ENCODE measurements around the gene NIP7.
"Not testable (repeated sequence)": the region's sequence is repeated elsewhere in the genome, so short reads cannot be mapped to it uniquely, and the experiment has no call there.

NIP7 gene

DNA sequence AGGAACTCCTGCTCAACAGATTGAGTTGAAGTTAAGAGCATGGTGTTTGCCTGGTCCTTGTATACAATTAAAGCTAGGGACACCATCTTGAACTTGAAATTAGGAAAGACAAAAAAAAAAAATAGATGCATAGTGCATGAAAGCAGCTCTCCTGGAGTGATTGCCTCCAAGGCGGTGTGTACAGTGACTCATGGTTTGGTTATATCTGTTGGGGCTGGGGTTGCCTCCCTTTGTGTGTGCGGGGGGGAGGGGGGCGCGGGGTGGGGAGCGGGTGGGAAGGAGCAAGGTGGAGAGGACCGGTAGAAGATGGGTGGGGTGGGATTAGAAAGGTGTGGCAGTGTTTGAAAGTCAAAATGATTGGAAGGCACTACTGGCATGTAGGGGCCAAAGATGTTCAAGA is 8.7 kb downstream of the NIP7 start:
- DNase-seq: no peak

DNA sequence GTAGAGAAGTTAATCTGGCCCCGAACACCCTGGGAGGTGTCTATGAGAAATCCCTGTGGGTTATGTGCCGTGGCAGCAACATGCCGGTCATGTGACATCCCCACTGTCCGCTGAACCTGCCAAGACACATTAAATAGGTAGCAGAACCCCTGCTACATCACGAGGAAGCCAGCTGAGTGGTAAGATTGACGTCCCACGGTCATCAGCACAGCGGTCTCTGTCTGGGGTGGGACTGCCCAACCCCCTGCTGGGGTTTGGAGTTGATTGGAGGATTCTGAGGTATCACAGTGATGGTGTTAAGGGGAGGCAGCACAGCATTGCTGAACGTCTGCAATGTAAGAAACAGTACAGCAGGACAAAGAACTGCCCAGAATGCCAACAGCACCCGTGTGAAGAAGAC is 10.0 kb downstream of the NIP7 start:
- no peak for DNase-seq

DNA sequence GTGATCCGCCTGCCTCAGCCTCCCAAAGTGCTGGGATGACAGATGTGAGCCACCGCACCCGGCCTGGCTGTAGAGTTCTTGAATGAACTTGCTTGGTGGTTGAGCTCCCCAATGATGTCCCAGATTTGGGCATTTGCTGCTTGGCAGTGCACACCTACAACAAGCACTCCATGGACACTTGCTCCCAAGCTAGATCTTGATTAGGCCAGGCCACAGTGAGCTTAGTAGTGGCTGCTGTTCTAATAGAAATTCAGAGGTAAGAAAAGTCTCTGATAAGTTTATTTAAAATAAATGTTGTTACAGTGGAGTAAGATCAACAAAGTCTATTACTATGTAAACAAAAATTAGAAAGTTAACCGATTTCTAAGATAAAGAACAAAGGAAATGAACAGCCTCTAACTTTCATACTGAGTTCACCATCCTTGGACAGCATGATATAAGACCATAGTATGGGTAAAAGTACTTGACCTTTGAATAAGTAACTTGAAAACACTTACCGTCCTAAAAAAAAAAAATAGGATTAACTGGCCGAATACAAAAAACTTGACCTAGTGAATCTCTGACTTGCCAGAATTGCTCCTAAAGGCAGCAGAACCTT is 11.1 kb downstream of the NIP7 start:
- no peak for DNase-seq

DNA sequence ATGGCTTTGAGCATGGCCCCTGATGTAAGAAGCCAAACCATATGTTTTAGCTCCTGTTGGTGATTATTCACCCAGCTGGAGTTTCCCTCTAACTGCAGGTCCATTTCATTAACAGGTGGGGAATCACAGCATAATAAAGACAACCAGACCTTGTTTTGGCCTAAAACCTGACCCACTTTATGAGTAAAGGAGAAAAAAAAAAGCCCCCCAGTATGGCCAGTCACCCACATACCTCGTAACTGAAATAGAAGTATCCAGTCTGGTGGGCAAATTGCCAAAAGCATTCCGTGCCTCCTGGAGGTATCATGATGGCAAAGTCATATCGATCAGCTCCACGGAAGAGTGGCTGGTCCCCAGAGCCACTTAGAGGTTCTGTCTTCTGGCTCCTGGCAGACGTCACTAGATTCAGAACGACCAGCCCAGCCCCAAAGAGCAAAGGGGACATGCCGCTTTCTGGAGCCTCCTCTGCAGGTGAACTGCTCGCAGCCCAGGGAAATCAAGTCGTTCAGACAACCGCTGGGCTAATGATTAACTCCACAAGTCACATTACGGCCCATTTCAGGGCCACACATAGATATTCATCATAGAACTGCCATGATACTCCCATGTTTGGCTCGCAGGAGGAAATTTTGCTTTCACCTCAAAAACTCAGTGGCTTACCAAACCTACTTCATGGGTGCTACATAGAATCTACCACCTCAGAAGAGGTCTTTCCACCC is 11.9 kb downstream of the NIP7 start, which contains the start of gene TMED6:
TSS of gene TMED6 (minus strand) at position 478 of the 719 bp plus-strand sequence. CDS start at position 445, 33 bp downstream.
- DNase-seq: no peak

GRCh38 chr16:69360070-69360469 is 20.5 kb downstream of the NIP7 start:
- DNase-seq: not testable (repeated sequence)

- DNase-seq: peak; percentile 30
These were observed 23.7 kb downstream of the NIP7 start for GRCh38 chr16:69363281-69363717.

- DNase-seq: peak; percentile 43
These were observed 24.5 kb downstream of the NIP7 start for GRCh38 chr16:69364088-69364487.

- peak; percentile 3 for DNase-seq
These were observed 26.3 kb downstream of the NIP7 start for GRCh38 chr16:69365901-69366300.

DNA sequence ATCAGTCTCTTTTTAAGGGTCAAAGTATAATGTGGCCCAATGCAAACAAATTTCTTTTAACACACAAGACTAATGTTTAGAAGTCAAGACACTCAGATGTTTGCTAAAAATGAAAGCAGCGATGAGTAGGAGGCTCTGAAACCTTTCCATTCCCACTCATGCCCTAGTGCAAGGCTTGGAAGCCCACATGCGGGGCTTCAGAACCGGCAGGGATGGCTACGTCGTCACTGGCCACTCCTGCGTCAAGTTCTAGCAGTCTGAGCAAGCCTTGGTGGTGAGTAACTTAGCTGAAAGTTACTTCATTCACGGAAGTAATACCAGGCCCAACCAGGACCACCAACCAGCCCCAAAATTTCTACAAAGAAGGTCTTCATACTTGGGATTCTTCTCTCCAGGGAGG is 26.9 kb downstream of the NIP7 start:
- DNase-seq: peak; percentile 54

- peak; percentile 43 for DNase-seq
These were observed 28.4 kb downstream of the NIP7 start for GRCh38 chr16:69367980-69368379.

DNA sequence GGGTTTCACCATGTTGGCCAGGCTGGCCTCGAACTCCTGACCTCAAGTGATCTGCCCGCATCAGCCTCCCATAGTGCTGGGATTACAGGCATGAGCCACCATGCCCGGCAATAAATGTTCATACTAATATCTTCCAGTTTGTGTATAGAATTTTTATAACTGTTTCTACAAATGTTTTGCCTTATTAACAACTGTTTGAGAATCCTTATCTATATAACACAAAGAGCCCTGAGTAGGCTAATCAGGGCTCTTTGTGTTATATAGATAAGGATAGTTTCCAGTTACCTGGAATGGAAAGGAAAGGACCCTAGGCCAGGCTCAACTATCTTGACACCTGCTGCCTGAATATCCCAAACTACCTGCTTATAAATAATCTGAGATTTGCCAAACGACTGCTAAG is 29.3 kb downstream of the NIP7 start:
- DNase-seq: peak; percentile 11

DNA sequence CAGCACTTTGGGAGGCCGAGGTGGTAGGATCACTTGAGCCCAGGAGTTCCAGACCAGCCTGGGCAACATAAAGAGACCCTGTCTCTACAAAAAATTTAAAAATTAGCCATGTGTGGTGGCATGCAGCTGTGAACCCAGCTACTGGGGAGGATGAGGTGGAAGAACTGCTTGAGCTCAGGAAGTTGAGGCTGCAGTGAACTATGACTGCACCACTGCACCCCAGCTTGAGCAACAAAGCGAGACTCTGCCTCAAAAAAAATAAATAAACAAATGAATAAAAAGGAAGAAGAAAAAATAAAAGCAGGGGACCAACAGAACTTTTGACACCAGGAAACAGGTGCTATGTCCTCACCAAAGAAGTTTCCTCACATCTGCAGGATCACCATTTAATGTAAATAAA is 32.0 kb downstream of the NIP7 start:
- no peak for DNase-seq

DNA sequence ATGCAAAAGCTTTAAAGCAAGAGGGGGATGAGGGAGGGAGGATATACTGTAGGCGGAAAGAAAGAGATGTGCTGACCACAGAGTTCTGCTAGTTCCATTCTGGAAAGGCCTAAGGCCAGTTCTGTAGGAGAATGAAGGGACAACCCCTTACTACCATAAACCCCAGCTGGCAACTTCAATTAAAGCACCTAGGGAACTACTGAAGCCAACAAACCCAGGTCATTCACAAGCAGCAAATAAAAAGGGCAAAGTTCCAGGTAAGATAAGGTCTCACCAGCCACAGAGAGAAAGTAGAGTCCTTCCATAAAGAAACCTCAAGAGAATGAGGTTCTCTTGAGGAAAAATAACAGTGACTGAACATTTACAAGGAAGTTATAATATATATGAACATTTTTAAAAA is 33.4 kb downstream of the NIP7 start:
- DNase-seq: no peak

DNA sequence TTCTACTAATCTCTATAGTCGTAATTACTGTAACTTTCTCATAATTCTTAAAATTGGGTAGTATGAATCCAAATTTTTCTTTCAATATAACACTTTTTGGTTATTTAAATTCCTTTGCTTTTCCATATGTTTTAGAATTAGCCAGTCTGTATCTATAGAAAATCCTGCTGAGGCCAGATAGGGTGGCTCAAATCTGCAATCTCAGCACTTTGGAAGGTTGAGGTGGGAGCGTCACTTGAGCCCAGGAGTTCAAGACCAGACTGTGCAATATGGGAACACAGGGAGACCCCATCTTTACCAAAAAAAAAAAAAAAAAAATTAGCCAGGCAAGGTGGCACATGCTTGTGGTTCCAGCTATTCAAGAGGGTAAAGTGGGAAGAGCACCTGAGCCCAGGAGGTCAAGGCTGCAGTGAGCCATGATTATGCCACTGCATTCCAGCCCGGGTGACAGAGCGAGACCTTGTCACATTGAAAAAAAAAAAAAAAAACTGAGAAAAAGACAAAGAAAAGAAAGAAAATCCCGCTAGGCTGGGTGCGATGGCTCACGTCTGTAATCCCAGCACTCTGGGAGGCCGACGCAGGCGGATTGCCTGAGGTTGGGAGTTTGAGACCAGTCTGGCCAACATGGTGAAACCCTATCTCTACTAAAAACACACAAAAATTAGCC is 37.0 kb downstream of the NIP7 start:
- peak; percentile 1 for DNase-seq

DNA sequence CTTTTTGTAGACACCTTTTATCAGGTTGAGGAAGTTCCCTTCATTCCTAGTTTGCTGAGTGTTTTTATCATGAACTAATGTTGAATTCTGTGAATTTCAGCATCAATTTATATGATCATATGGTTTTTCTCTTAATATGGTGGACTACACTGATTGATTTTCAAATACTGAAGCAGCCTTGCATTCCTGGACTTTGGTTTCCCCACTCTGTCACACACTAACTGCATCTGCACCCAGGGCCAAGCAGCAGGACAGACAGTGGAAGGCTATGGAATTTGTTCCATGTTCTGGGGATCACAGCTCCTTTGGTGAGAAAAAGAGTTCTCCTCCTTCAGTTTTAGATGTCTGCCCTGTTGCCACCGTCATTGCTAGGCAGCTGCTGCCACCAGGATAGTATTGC is 38.5 kb downstream of the NIP7 start:
- peak; percentile 44 for DNase-seq

- no peak for DNase-seq
These were observed 39.2 kb downstream of the NIP7 start for GRCh38 chr16:69378760-69379159.

GRCh38 chr16:69381231-69381630 is 41.7 kb downstream of the NIP7 start:
- no peak for DNase-seq

- DNase-seq: peak; percentile 38
These were observed 42.8 kb downstream of the NIP7 start for GRCh38 chr16:69382421-69382820.

- DNase-seq: no peak
These were observed 45.4 kb downstream of the NIP7 start for GRCh38 chr16:69384974-69385373.

DNA sequence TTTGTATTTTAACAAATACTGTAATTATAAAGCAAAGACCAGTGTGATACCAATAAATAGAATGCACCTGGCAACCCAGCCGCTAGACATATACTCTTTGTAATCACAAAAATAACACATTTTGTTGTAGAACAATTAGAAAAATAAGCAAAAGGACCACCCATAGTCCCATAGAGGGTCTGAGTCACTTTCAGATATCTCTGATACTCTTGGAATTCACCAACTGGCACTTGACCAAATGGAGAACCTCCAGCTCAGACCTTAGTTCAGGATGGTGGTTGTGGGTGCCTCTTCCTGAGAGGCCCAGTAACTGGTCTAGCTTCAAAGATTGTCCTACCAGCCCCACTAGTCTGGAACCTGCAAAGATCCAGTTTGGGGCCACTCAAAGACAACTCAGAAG is 47.0 kb downstream of the NIP7 start:
- no peak for DNase-seq
